Mononuclear cell (primary cell): ENCODE results near the gene FAHD1. TPM values are rescaled to one million over a fixed set of nuclear protein-coding genes. Genes with fewer than 3 reads are reported as not detected.
A peak's percentile ranks its signal among the peaks of the same experiment; 100 is the strongest.

Source experiments
- H3K27me3 ChIP-seq: 2 replicates; pipeline ENCODE4 v1.6.0; 2011; ENCODE audit warnings: low read length, control low read depth; ENCODE audit not compliant: insufficient read depth
- H3K4me1 ChIP-seq: 2 replicates; pipeline ENCODE4 v1.5.1; 2011; ENCODE audit warnings: mild to moderate bottlenecking, low read length, control low read depth; ENCODE audit not compliant: insufficient read depth
- H3K4me3 ChIP-seq: 2 replicates; pipeline ENCODE4 v1.5.1; 2011; ENCODE audit warnings: mild to moderate bottlenecking, low read length, moderate library complexity
- H3K9me3 ChIP-seq: 2 replicates; pipeline ENCODE4 v1.5.1; 2011; ENCODE audit warnings: low read depth, mild to moderate bottlenecking, control low read depth, low read length
- total RNA-seq: library from RNA; depleted of rRNA; stranded (reverse); fragments of >200 nt; gene quantifications from one replicate; pipeline ENCODE4 v1.2.3, GENCODE V29; 2012

Gene FAHD1
- total RNA-seq, 1 donor = 7.0 TPM

DNA sequence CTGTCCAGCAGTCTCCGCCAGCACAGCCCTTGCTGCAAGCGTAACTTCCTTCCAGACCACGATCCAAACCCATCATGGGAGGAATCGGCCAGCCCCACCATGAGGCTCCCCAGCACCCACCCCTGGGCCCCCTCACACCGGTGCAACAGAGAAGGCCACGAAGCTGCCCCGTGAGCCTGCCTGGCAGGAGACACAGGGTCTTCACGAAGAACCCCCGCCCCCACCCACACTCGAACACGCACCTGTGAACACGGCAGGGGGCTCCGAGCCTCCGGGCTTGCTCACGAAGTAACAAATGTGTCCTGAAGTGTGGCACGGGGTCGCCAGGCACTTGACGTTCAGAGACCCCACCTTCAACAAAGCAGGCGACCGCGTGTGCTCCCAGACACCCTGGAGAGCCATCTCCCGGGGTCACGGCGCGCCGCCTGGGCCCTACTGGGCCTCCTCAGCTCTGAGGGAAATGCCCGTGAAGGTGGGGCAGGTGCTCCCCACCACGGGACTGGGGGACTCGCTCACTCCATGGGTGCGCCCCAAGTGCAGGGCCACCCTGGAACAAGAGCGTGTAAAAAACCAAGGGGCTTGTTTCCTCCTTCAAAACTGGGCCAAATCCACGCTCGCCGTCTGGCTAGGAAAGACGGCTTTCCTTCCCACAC lies 8.0 kb upstream of the FAHD1 start:
- Histone ChIP-seq H3K27me3 (no peaks in the 10 kb centered on the region), H3K4me1 (peaks cover 2% of the 10 kb centered on the region), H3K9me3 (no peaks in the 10 kb centered on the region), H3K4me3 (no peak overlapping the region)

- Histone ChIP-seq H3K27me3 (no peaks in the 10 kb centered on the region), H3K9me3 (no peaks in the 10 kb centered on the region), H3K4me1 (peaks cover 8% of the 10 kb centered on the region), H3K4me3 (no peak overlapping the region)
Measured at GRCh38 chr16:1819611-1820010, 7.4 kb upstream of the FAHD1 start.

DNA sequence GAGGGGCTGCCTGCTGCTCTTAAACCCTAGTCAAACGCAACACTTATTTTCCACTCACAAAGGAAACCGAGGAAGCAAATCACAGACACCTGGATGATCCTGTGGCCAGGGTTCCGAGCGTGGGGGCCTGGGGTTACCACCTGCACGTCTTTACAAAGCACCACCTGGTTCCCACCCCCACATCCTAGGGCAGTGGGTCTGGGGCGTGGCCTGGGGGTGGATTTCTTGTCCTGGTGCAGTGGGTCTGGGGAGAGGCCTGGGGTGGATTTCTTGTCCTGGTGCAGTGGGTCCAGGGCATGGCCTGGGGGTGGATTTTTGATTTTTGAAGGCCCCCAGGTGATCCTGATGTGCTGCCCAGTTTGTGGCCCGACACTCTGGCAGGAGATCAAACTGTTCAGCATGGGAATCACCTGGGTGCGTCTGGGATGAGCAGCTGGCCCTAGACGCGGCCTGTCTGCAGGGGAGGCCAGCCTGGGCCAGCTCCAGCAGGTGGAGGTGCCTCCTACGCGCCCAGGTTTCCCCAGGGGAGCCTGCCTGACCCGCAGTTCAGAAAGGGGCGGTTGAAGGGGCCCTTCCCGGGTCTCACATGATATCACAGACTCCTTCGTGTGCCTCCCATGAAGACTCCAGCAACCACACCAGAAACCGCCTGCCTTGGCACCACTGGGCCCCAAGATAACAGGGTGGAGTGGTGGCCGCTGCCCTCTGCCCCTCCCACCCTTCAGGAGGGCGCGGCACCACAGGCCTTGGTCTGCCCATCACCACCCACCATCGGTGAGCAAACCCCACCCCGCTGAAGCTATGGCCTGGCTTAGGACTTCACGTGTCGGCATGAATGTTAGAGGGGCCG lies 6.7 kb upstream of the FAHD1 start:
- Histone ChIP-seq H3K4me1 (peaks cover 15% of the 10 kb centered on the region), H3K4me3 (no peak overlapping the region), H3K27me3 (no peaks in the 10 kb centered on the region), H3K9me3 (no peaks in the 10 kb centered on the region)

- peaks cover 21% of the 10 kb centered on the region for H3K4me1 ChIP-seq
Measured at GRCh38 chr16:1820946-1821290, 6.1 kb upstream of the FAHD1 start.

GRCh38 chr16:1821861-1822611 lies 5.0 kb upstream of the FAHD1 start:
- H3K4me1 ChIP-seq = peaks cover 21% of the 10 kb centered on the region
- H3K9me3 ChIP-seq = no peaks in the 10 kb centered on the region
- no peaks in the 10 kb centered on the region for H3K27me3 ChIP-seq
- H3K4me3 ChIP-seq = no peak overlapping the region

More at GRCh38 chr16:1820946-1821290, 6.1 kb upstream of the FAHD1 start:
- Histone ChIP-seq H3K27me3 (no peaks in the 10 kb centered on the region), H3K9me3 (no peaks in the 10 kb centered on the region), H3K4me3 (no peak overlapping the region)

DNA sequence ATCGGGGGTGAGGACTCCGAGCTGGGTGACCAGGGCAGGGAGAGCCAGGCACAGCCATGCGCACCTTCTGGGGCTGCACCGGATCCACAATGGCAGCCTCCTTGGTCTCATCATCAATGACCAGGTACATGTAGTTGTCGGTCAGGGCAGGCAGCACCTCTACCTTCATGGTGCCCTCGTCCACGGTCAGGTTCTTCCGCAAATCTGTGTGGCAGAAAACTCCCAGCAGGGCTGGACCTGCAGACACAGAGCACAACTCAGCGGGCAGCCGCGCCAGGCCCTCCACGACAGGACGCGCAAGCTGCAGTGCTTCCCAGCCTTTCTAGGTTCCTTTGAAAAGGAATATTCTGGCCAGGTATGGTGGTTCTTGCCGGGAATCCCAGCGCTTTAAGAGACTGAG lies 4.2 kb upstream of the FAHD1 start:
- no peaks in the 10 kb centered on the region for H3K27me3 ChIP-seq
- peaks cover 27% of the 10 kb centered on the region for H3K4me1 ChIP-seq

GRCh38 chr16:1823821-1824220 lies 3.2 kb upstream of the FAHD1 start:
- Histone ChIP-seq H3K4me1 (peaks cover 35% of the 10 kb centered on the region), H3K27me3 (no peaks in the 10 kb centered on the region), H3K9me3 (no peaks in the 10 kb centered on the region), H3K4me3 (no peak overlapping the region)

More for the DNA sequence above, 4.2 kb upstream of the FAHD1 start:
- Histone ChIP-seq H3K9me3 (no peaks in the 10 kb centered on the region), H3K4me3 (no peak overlapping the region)

DNA sequence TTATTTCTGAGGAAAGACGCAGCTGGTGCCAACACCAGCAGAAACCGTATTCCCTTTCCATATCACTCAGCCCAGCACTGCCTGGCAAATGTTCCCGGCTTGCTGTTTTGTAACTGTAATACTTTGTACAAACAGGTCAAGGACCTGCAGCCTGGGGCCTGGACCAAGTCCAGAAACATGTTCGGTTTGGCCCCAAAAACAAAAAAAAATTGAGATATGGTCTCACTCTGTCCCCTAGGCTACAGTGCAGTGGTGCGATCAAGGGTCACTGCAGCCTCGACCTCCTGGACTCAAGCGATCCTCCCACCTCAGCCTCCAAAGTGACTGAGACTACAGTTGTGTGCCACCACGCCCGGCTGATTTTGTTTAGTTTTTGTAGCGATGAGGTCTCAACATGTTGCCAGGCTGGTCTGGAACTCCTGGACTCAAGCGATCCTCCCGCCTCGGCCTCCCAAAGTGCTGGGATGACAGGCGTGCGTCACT lies 1.6 kb upstream of the FAHD1 start:
- no peaks in the 10 kb centered on the region for H3K9me3 ChIP-seq
- H3K4me3 ChIP-seq = peak overlapping the region; percentile 71
- H3K27me3 ChIP-seq = no peaks in the 10 kb centered on the region
- peaks cover 41% of the 10 kb centered on the region for H3K4me1 ChIP-seq

GRCh38 chr16:1825864-1826690 lies 929 bp upstream of the FAHD1 start:
- Histone ChIP-seq H3K9me3 (no peaks in the 10 kb centered on the region), H3K4me1 (peaks cover 41% of the 10 kb centered on the region), H3K4me3 (peak overlapping the region; percentile 71), H3K27me3 (no peaks in the 10 kb centered on the region)

DNA sequence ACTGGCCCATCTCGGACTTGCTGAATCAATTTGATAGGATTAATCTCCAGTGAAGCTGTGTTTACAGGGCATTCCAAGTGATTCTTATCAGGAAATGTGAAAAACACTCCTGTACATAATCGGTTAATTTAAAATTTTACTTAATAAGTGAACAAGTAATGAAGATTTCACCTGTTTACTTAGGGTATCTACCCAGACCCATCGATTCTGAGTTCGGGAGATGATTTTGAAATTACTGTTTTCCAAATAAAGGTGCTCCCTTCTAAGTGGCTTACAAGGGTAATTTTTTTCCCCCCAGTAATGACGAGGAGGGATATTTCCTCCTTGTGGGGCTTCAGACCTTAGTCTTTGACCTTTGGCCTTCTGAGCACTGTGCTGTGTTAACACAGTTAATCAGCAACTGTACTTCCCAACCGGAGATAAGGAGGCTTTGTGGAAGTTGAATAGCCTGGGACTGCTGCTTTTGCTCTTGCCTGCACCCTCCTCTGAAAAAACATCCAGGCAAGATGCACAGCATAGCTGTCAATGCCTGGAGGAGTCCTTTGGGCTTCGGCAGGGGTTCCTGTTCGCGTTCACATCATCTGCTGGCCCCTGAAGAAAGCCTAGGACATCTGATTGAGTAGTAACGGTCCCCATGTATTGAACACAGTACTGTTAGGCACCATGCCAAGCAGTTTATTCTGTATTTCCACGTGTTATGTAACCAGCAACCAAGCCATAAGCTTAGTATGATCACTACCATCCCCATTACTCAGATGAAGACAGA lies 1.8 kb downstream of the FAHD1 start:
- Histone ChIP-seq H3K4me3 (no peak overlapping the region), H3K4me1 (peaks cover 40% of the 10 kb centered on the region), H3K27me3 (no peaks in the 10 kb centered on the region), H3K9me3 (no peaks in the 10 kb centered on the region)

- Histone ChIP-seq H3K27me3 (no peaks in the 10 kb centered on the region), H3K9me3 (no peaks in the 10 kb centered on the region), H3K4me1 (peaks cover 27% of the 10 kb centered on the region), H3K4me3 (no peak overlapping the region)
Measured at GRCh38 chr16:1830213-1830612, 3.2 kb downstream of the FAHD1 start.

GRCh38 chr16:1831186-1832075 lies 4.4 kb downstream of the FAHD1 start:
- Histone ChIP-seq H3K9me3 (no peaks in the 10 kb centered on the region), H3K4me3 (no peak overlapping the region), H3K4me1 (peaks cover 20% of the 10 kb centered on the region), H3K27me3 (no peaks in the 10 kb centered on the region)

DNA sequence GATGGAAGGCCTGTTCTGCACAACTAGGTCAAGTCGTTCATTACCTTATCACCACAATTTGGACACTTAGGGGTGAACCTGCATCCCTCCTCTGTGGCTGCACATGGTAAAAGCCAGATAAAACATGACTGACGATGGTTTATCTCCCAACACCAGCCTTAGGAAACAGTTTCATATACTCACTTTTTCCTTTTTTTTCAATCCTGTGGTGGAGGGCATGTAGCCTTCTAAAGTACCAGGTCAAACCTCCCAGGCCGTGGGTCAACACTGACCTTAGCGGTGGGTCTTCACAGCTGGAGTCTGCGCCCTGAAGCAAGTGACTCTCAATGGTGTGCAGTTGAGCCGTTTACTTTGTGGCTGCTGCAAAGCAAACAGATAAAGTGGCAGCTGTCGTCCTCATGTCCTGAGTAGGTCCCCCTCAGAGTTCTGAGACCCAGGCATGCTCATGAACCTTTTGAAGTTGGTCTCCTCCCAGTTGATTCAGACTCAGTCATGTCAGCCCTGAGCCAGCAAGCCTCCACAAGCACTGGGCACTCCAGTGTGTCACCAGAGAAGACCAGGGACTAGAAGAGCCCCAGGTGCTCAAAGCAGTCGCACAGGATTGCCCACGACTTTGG lies 5.9 kb downstream of the FAHD1 start:
- H3K4me1 ChIP-seq = peaks cover 12% of the 10 kb centered on the region
- no peaks in the 10 kb centered on the region for H3K27me3 ChIP-seq
- no peaks in the 10 kb centered on the region for H3K9me3 ChIP-seq
- H3K4me3 ChIP-seq = no peak overlapping the region
